RWPE1 (cell line): ENCODE data around the gene NPTX1.

Experiments used
- CTCF ChIA-PET: fragments of 350-600 bp; sonication (Branson Sonifier 250); formaldehyde crosslinking; extraction: SDS; loops from one replicate; lab custom pipeline; 2021; lab: Yijun Ruan, JAX
- POLR2A ChIA-PET: fragments of 400-600 bp; formaldehyde crosslinking; extraction: SDS; loops from one replicate; lab custom pipeline; 2020; ENCODE audit warnings: antibody characterized with exemption; ENCODE audit not compliant: low non-redundant PET; lab: Yijun Ruan, JAX
- DNase-seq: peaks from one replicate; pipeline ENCODE4 v3.0.0; 2012; ENCODE audit warnings: low spot score
- H3K27ac ChIP-seq: fragments of 450-650 bp; 2 replicates; pipeline ENCODE4 v1.5.1; 2017
- TF ChIP-seq, protein P1 (sequence below): fragments of 450-650 bp; conservative IDR thresholded peaks from 2 replicates; pipeline ENCODE4 v1.5.1; 2017; ENCODE audit warnings: low read depth, mild to moderate bottlenecking

The NPTX1 gene

DNA sequence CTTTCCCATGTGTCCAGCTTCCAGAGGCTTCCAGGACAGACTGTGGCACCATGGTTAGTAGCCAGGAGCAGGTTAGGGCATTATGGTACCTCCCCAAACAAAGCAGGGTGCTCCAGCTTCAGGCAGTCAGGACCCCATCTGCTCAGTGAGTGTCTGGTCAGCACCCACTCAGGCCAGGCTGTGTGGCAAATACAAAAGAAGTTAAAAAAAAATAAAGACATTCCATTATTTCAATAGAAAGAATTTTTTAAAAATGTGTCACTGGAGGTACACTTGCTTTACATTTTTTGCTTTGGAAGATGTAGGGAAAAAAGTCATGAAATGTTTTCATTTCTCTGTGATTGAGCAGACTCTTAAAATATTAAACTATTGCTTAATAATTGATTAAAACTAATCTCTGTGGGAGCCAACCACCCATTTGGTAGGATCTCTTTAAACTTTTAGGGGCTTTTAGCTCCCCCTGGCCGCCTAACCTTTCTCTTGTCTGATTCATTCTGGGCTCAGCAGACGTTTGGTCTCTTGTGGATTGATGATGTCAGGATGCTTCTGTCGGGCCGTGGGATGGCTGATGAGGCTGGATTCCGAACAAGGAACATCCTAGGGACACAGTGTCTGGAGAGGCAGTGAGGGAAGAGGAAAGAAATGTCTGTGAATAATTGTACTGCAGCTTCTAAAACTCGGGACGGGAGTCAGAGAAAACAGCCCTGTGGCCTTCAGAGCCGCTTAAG is 28.4 kb upstream of the NPTX1 start:
- CTCF ChIA-PET: no interaction called here
- DNase-seq: no peak
- POLR2A ChIA-PET: no interaction called here
- TF ChIP-seq, protein P1, sequence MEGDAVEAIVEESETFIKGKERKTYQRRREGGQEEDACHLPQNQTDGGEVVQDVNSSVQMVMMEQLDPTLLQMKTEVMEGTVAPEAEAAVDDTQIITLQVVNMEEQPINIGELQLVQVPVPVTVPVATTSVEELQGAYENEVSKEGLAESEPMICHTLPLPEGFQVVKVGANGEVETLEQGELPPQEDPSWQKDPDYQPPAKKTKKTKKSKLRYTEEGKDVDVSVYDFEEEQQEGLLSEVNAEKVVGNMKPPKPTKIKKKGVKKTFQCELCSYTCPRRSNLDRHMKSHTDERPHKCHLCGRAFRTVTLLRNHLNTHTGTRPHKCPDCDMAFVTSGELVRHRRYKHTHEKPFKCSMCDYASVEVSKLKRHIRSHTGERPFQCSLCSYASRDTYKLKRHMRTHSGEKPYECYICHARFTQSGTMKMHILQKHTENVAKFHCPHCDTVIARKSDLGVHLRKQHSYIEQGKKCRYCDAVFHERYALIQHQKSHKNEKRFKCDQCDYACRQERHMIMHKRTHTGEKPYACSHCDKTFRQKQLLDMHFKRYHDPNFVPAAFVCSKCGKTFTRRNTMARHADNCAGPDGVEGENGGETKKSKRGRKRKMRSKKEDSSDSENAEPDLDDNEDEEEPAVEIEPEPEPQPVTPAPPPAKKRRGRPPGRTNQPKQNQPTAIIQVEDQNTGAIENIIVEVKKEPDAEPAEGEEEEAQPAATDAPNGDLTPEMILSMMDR: no peak
- H3K27ac ChIP-seq: no peak overlapping the region

DNA sequence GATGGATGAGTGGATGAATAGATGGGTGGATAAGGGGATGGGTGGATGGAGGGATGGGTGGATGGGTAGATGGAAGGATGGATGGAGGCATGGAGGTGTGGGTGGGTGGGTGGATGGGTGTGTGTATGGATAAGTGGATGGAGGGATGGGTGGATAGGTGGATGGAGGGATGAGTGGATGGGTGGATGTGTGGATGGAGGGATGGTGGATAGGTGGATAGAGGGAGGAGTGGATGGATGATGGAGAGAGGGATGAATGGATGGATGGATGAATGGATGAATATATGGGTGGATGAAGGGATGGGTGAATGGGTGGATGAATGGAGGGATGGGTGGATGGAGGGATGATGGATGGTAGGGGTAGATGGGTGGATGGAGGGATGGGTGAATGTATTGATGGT is 27.5 kb upstream of the NPTX1 start:
- CTCF ChIA-PET: no interaction called here
- POLR2A ChIA-PET: no interaction called here
- DNase-seq: no peak
- TF ChIP-seq, protein P1: no peak
- no peak overlapping the region for H3K27ac ChIP-seq

DNA sequence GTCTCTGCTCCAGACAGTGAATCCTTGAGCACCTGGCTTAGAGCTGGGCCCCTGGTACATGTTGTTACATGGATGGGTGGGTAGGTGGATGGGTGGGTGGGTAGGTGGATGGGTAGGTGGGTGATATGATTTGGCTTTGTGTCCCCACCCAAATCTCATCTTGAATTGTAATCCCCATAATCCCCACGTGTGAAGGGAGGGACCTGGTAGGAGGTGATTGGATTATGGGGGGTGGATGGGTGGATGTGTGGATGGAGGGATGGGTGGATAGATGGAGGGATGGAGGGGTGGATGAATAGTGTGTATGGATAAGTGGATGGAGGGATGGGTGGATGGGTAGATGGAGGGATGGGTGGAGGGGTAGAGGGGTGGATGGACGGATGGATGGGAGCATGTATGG is 26.6 kb upstream of the NPTX1 start:
- H3K27ac ChIP-seq: no peak overlapping the region
- DNase-seq: no peak
- POLR2A ChIA-PET: no interaction called here

DNA sequence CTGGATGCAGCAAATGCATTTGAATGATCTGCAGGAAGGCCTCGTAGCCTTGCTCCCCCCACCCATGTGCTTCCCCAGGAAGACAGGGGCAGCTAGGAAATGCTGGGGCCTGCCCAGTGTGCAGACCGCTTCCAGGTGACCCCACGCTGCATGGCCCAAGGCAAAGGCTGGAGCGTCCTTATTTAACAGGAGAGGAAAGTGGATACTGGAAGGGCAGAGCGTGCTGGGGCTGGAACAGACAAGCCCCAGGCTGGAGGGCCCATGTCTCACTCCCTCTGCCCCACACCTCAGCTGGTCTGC is 26.1 kb upstream of the NPTX1 start:
- CTCF ChIA-PET: no interaction called here
- POLR2A ChIA-PET: no interaction called here
- no peak for DNase-seq
- TF ChIP-seq, protein P1: no peak
- H3K27ac ChIP-seq: peak overlapping the region; percentile 55; the same call in 1 of the 2 replicates

More for the DNA sequence above, 26.6 kb upstream of the NPTX1 start:
- TF ChIP-seq, protein P1: no peak
- CTCF ChIA-PET: no interaction called here

DNA sequence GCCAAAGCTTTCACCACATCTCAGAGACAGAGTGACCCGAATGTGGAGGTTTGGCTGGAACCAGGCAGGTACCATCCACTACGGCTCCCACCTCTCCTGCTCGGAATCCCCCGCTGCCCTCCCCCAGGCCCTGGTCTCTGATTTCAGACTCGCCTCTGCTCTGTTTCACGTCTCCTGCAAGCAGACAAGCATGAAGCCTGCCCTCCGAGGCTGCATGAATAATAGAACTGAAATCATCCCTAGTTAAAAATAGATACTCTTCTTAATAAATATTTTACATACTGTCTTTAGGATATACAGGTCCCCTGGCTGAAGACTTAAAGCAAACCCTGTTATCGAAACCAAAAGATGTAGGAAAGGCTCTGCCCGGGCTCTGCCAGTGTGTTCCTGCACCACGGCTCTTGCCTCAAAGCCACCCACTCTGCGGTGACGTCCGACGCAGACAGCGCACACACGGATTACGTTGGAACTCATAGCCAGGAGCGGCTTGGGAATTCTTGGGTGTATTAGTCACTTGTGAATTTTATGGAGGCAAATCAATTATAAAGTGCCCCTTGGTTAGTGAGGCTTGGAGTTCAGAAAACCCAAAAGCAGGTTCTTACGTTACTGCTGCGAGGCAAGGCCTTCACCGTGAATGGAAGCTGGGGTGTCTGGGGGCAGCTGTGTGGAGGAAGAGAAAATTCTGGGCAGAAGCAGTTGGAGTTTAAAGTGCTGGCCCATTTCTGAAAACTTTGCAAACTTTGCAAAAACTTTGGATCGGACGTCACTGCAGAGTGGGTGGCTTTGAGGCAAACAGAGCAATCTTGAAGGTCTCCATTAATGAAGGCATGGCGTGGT is 25.6 kb upstream of the NPTX1 start:
- CTCF ChIA-PET: no interaction called here
- DNase-seq: peak; percentile 73
- TF ChIP-seq, protein P1: no peak
- POLR2A ChIA-PET: no interaction called here
- peak overlapping the region; percentile 55 for H3K27ac ChIP-seq

DNA sequence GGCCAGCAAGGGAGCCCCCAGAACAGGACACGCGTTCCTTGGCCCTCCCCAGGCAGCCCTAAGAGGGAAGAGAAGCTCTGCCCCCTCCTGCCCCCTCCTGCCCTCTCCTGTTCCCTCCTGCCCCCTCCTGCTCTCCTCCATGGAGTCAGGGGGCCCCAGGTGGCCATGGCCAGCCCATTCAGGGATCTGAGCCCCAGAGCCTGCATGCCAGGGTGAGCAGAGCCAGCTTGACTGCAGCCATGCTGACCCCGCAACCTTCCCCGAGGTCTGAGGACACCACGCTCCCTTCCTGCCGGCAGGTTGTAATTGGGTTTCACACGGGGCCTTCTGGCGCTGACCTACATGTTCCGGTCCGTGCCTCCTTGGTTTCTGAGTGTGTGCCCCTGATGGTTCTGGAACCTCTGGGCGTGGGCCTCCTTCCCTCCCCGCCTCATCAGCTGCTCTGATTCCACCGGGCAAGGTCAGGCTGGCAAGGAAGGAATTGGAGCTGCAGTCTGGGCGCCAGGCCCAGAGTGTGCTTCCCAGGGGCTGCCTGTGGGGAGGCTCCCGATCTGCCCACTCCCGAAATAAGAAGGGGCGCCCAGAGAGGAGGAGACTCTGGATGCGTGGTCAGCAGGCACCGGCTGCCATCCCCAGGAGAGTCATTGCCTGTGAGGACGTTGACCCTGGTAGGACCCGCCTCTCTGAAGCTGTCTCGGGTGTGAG is 23.7 kb upstream of the NPTX1 start:
- ChIA-PET POLR2A (no interaction called here), CTCF (no interaction called here)
- H3K27ac ChIP-seq: no peak overlapping the region
- TF ChIP-seq, protein P1: no peak
- no peak for DNase-seq
